ENCODE measurements around the gene EHBP1.

- TF ChIP-seq CTCF (IDR thresholded peaks at IDR 0.05) = no peak
- no peak for TF ChIP-seq POLR2A (IDR thresholded peaks at IDR 0.05)
These were observed 121.6 kb downstream of the EHBP1 start for GRCh38 chr2:62826953-62827675.
